B cell (primary cell): Measurements from ENCODE around the gene KDM3B. TPM values are rescaled to one million over a fixed set of nuclear protein-coding genes. Genes with fewer than 3 reads are reported as not detected.
"Not testable (repeated sequence)": the region's sequence is repeated elsewhere in the genome, so short reads cannot be mapped to it uniquely, and the experiment has no call there.

Experiments used
- ATAC-seq: fragments of 200-7000 bp; cut with Tn5 transposase; one replicate; pipeline ENCODE4 v1.10.0; 2021; ENCODE audit warnings: low read depth, mild to moderate bottlenecking, moderate number of reproducible peaks, moderate library complexity
- CTCF ChIA-PET: fragments of 350-600 bp; sonication (Branson Sonifier 250); formaldehyde crosslinking; loops from one replicate; lab custom pipeline; 2021; ENCODE audit warnings: antibody characterized with exemption, inconsistent platforms; lab: Charles Lee
- POLR2A ChIA-PET: fragments of 350-600 bp; sonication (Branson Sonifier 250); formaldehyde crosslinking; loops from one replicate; lab custom pipeline; 2021; ENCODE audit warnings: antibody characterized with exemption; lab: Charles Lee
- DNase-seq: peaks from one replicate; pipeline ENCODE4 v3.0.0; 2013
- H2AFZ ChIP-seq: 2 replicates; pipeline ENCODE4 v1.6.1; 2012; ENCODE audit warnings: mild to moderate bottlenecking, low read depth, low read length; ENCODE audit not compliant: insufficient read depth, poor library complexity, severe bottlenecking
- H3K27ac ChIP-seq, 2 donors: 1 replicate in 1 of 2; 2 replicates in 1 of 2; pipeline ENCODE4 v1.5.1; 2012 to 2013; ENCODE audit warnings: low read length in 2 of 2, mild to moderate bottlenecking in 2 of 2, moderate library complexity in 1 of 2
- H3K27me3 ChIP-seq, 4 experiments: fragments of 200-600 bp in 1 of 4; sonication (generic) in 1 of 4; replicated peaks in 1 of 4; 1 replicate in 2 of 4; 2 replicates in 2 of 4; pipeline versions ENCODE4 v1.6.1 to v1.7.0; 2013 to 2016; ENCODE audit warnings: low read length in 3 of 4, mild to moderate bottlenecking in 2 of 4, mixed read lengths in 1 of 4, moderate library complexity in 1 of 4; ENCODE audit not compliant: insufficient read depth in 4 of 4, control insufficient read depth in 3 of 4; ENCODE audit errors: control extremely low read depth in 1 of 4
- H3K36me3 ChIP-seq, 2 experiments: replicated peaks in 1 of 2; 1 replicate in 1 of 2; 2 replicates in 1 of 2; pipeline versions ENCODE4 v1.6.1 to v1.7.1; 2013; ENCODE audit warnings: low read length in 1 of 2; ENCODE audit not compliant: insufficient read depth in 2 of 2, control insufficient read depth in 1 of 2; ENCODE audit errors: control extremely low read depth in 1 of 2, extremely low read depth in 1 of 2
- H3K4me1 ChIP-seq, 2 donors: fragments of 200-600 bp in 1 of 2; sonication (generic) in 1 of 2; 1 replicate in 1 of 2; 2 replicates in 1 of 2; pipeline versions ENCODE4 v1.5.1 to v1.6.1; 2013 to 2017; ENCODE audit warnings: low read length in 2 of 2; ENCODE audit not compliant: control insufficient read depth in 2 of 2, insufficient read depth in 2 of 2
- H3K4me2 ChIP-seq: replicated peaks from 2 replicates; pipeline ENCODE3; 2012; ENCODE audit warnings: mild to moderate bottlenecking, low read depth, low read length; ENCODE audit not compliant: poor library complexity, severe bottlenecking
- H3K4me3 ChIP-seq, 5 experiments: fragments of 200-600 bp in 1 of 5; sonication (generic) in 1 of 5; 1 replicate in 3 of 5; 2 replicates in 2 of 5; pipeline versions ENCODE4 v1.5.1 to v1.7.0; 2011 to 2016; ENCODE audit warnings: low read length in 4 of 5, mild to moderate bottlenecking in 4 of 5, low read depth in 2 of 5, control low read depth in 1 of 5, moderate library complexity in 1 of 5; ENCODE audit not compliant: insufficient read depth in 1 of 5; ENCODE audit errors: control extremely low read depth in 1 of 5, extremely low read depth in 1 of 5
- H3K79me2 ChIP-seq: fragments of 200-600 bp; sonication (generic); one replicate; pipeline ENCODE4 v1.6.0; 2016; ENCODE audit warnings: low read length; ENCODE audit not compliant: control insufficient read depth, insufficient read depth
- H3K9ac ChIP-seq: fragments of 200-600 bp; sonication (generic); 2 replicates; pipeline ENCODE4 v1.6.1; 2017; ENCODE audit warnings: mild to moderate bottlenecking, low read length, moderate library complexity
- H3K9me3 ChIP-seq, 3 donors: one replicate each; pipeline versions ENCODE4 v1.6.1 to v1.7.1; 2013; ENCODE audit warnings: low read length in 2 of 3; ENCODE audit not compliant: control insufficient read depth in 2 of 3, insufficient read depth in 1 of 3; ENCODE audit errors: control extremely low read depth in 1 of 3
- H4K20me1 ChIP-seq: 2 replicates; pipeline ENCODE4 v1.6.0; 2012; ENCODE audit warnings: mild to moderate bottlenecking, low read length; ENCODE audit not compliant: insufficient read depth, control insufficient read depth, poor library complexity, severe bottlenecking
- H3K27ac Mint-ChIP-seq: one replicate; pipeline ENCODE4 v1.8.0; 2021; ENCODE audit warnings: mixed read lengths
- H3K27me3 Mint-ChIP-seq: one replicate; pipeline ENCODE4 v1.8.0; 2021; ENCODE audit warnings: mixed read lengths
- H3K4me1 Mint-ChIP-seq: one replicate; pipeline ENCODE4 v1.8.0; 2021; ENCODE audit warnings: mixed read lengths
- H3K4me3 Mint-ChIP-seq: one replicate; pipeline ENCODE4 v1.8.0; 2021; ENCODE audit warnings: mixed read lengths
- H3K9me3 Mint-ChIP-seq: one replicate; pipeline ENCODE4 v1.8.0; 2022; ENCODE audit warnings: mixed read lengths; ENCODE audit not compliant: insufficient read depth
- CTCF ChIP-seq: fragments of 200-600 bp; IDR thresholded peaks from one replicate; pipeline ENCODE4 v1.8.0; 2022; ENCODE audit warnings: antibody characterized with exemption, mild to moderate bottlenecking
- EZH2 ChIP-seq: IDR thresholded peaks from 2 replicates; pipeline ENCODE4 v1.6.1; 2012; ENCODE audit warnings: borderline replicate concordance, low read depth, mild to moderate bottlenecking, moderate library complexity, low read length; ENCODE audit not compliant: insufficient read depth, poor library complexity, severe bottlenecking
- WGBS: methylation state at CpG from one replicate; pipeline ENCODE4 v1.1.5; 2013; ENCODE audit warnings: missing lambda C conversion rate; ENCODE audit not compliant: insufficient coverage; 5-methylcytosine and 5-hydroxymethylcytosine counted together
- intact Hi-C: fragments of 100-400 bp; cut with micrococcal nuclease; formaldehyde crosslinking; loops from one replicate; pipeline ENCODE4 v1.10.0; 2022
- polyA plus RNA-seq: library from polyadenylated mRNA; depleted of rRNA; stranded (reverse); fragments of >200 nt; gene quantifications from 2 replicates; pipeline ENCODE4 v1.2.3, GENCODE V29; 2012
- total RNA-seq, 2 donors: library from RNA; stranded (reverse); fragments of 120-200 nt in 1 of 2; gene quantifications; 1 replicate in 1 of 2; 2 replicates in 1 of 2; pipeline versions ENCODE4 v1.2.3 to v1.2.4, GENCODE V29; 2013 to 2022

KDM3B gene
- total and polyA plus RNA-seq, 2 donors (not counting 1 experiment from before 2014, with no cell fraction given): 41.8 to 99.9 TPM

DNA sequence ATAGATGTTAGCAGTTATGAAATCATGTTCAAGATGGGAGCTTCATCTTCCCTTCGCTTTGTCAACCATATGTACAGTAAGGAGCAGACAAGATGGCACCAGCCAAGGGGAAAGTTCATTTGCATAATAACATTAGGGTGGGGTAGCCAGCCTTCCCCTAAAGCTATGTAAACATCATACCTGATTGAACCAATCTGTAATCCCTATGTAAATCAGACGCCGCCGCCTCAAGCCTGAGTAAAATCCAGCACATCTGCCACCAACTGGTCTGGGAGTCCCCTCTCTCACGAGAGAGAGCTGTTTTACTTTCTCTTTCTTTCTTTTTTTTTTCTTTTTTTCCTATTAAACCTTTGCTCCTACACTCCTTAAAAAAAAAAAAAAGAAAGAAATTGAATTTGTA lies 55.5 kb downstream of the KDM3B start:
- Histone ChIP-seq H3K9me3 (no peaks in the 10 kb centered on the region), H3K27me3 (no peaks in the 10 kb centered on the region), H3K79me2 (no peaks in the 10 kb centered on the region), H2AFZ (no peak overlapping the region), H4K20me1 (no peaks in the 10 kb centered on the region), H3K4me2 (peak overlapping the region; percentile 20), H3K27ac (peak overlapping the region; percentile 7 to 74), H3K4me3 (no peak overlapping the region), H3K4me1 (peaks cover 5 to 8% of the 10 kb centered on the region in 2 donors), H3K36me3 (peaks cover 4 to 16% of the 10 kb centered on the region in 2 experiments), H3K9ac (no peak overlapping the region)
- TF ChIP-seq EZH2 (no peak), CTCF (no peak)
- H3K9me3 Mint-ChIP-seq: no peaks in the 10 kb centered on the region
- ChIA-PET CTCF (interaction anchor here (0.7 to 1.6 kb wide), 4 partner anchors 20 to 345 kb away, joined by 3 to 9 read pairs (median 3); no protein-coding TSS in a partner anchor), POLR2A (no interaction called here)
- H3K4me1 Mint-ChIP-seq: peaks cover 15% of the 10 kb centered on the region
- intact Hi-C loops: no loop called here
- ATAC-seq (peak; percentile 58), DNase-seq (peak; percentile 62)
- WGBS: 100% methylated on average over 3 of the region's 5 CpGs
- H3K27me3 Mint-ChIP-seq: no peaks in the 10 kb centered on the region
- peak overlapping the region; percentile 24 for H3K4me3 Mint-ChIP-seq
- peak overlapping the region; percentile 51 for H3K27ac Mint-ChIP-seq

DNA sequence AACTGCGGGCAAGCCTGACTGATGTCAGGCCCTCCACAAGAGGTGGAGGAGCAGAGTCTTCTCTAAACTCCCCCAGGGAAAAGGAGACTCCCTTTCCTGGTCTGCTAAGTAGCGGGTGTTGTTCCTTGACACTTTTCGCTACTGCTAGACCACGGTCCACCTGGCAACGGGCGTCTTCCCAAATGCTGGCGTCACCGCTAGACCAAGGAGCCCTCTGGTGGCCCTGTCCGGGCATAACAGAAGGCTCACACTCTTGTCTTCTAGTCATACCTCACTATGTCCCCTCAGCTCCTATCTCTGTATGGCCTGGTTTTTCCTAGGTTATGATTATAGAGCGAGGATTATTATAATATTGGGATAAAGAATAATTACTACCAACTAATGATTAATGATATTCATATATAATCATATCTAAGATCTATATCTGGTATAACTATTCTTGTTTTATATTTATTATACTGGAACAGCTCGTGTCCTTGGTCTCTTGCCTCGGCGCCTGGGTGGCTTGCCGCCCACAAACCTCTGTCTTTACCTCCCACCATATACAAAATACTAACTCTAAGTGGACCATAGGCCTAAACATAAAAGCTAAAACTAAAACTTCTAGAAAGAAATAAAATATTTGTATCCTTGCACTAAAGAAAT lies 58.6 kb downstream of the KDM3B start:
- H2AFZ ChIP-seq, H3K9ac ChIP-seq, POLR2A ChIA-PET, H3K4me3 ChIP-seq, H3K27ac Mint-ChIP-seq, H3K4me3 Mint-ChIP-seq, H3K4me2 ChIP-seq, H3K27me3 Mint-ChIP-seq, H3K9me3 ChIP-seq, H3K27ac ChIP-seq, H4K20me1 ChIP-seq, ATAC-seq, H3K9me3 Mint-ChIP-seq, H3K27me3 ChIP-seq, H3K79me2 ChIP-seq, H3K4me1 ChIP-seq: not testable (repeated sequence)
- peaks cover 15% of the 10 kb centered on the region for H3K4me1 Mint-ChIP-seq
- CTCF ChIA-PET: interaction anchor here (0.6 to 1.8 kb wide), 2 partner anchors 188 to 1833 kb away, joined by 3 to 6 read pairs; no protein-coding TSS in a partner anchor
- TF ChIP-seq CTCF: peak; percentile 49
- DNase-seq: peak; percentile 25
- peaks cover 5 to 37% of the 10 kb centered on the region in 2 experiments for H3K36me3 ChIP-seq
- WGBS: 72% methylated on average over 5 of the region's 14 CpGs
- intact Hi-C loops: loop anchor here (1.0 kb wide), 1 partner anchor 233 kb away; the partner anchor contains the start of gene BRD8
